Parathyroid adenoma (tissue), 2 donors: ENCODE measurements around the gene TNFRSF11A.

ENCODE experiments used
- H2AFZ ChIP-seq: fragments of 300-600 bp; sonication (generic); one replicate; pipeline ENCODE4 v1.7.0; 2017; ENCODE audit warnings: antibody characterized with exemption, mild to moderate bottlenecking
- H3K27ac ChIP-seq: fragments of 300-600 bp; sonication (generic); one replicate; pipeline ENCODE4 v1.7.0; 2017
- H3K27me3 ChIP-seq: fragments of 300-600 bp; sonication (generic); one replicate; pipeline ENCODE4 v1.7.0; 2017; ENCODE audit warnings: low read length; ENCODE audit not compliant: control insufficient read depth, insufficient read depth
- H3K36me3 ChIP-seq: fragments of 300-600 bp; sonication (generic); one replicate; pipeline ENCODE4 v1.7.0; 2017; ENCODE audit warnings: low read length; ENCODE audit not compliant: control insufficient read depth, insufficient read depth
- H3K4me1 ChIP-seq: fragments of 300-600 bp; sonication (generic); one replicate; pipeline ENCODE4 v1.7.0; 2017; ENCODE audit warnings: control low read depth
- H3K4me2 ChIP-seq: fragments of 300-600 bp; sonication (generic); one replicate; pipeline ENCODE4 v1.7.0; 2017; ENCODE audit warnings: low read length
- H3K4me3 ChIP-seq: fragments of 300-600 bp; sonication (generic); one replicate; pipeline ENCODE4 v1.7.0; 2017; ENCODE audit warnings: low read depth, low read length
- H3K79me2 ChIP-seq: fragments of 300-600 bp; sonication (generic); one replicate; pipeline ENCODE4 v1.7.0; 2017; ENCODE audit warnings: control low read depth
- H3K9ac ChIP-seq: fragments of 300-600 bp; sonication (generic); one replicate; pipeline ENCODE4 v1.7.0; 2017; ENCODE audit warnings: mild to moderate bottlenecking
- H3K9me3 ChIP-seq: fragments of 300-600 bp; sonication (generic); one replicate; pipeline ENCODE4 v1.7.0; 2017; ENCODE audit warnings: low read length; ENCODE audit not compliant: control insufficient read depth
- CTCF ChIP-seq: fragments of 300-600 bp; sonication (generic); IDR thresholded peaks from one replicate; pipeline ENCODE4 v1.7.0; 2017; ENCODE audit warnings: antibody characterized with exemption, mild to moderate bottlenecking
- donor health status: primary hyperparathyroidism.

TNFRSF11A gene

GRCh38 chr18:62328586-62329525 is 3.7 kb downstream of the TNFRSF11A start:
- Histone ChIP-seq H3K36me3 (no peaks in the 10 kb centered on the region), H3K4me1 (peaks cover 3% of the 10 kb centered on the region), H2AFZ (no peak overlapping the region), H3K79me2 (no peaks in the 10 kb centered on the region), H3K9ac (no peak overlapping the region), H3K4me2 (no peak overlapping the region), H3K27ac (no peak overlapping the region), H3K27me3 (no peaks in the 10 kb centered on the region), H3K4me3 (no peak overlapping the region), H3K9me3 (no peaks in the 10 kb centered on the region)
- no peak for TF ChIP-seq CTCF

- Histone ChIP-seq H2AFZ (no peak overlapping the region), H3K36me3 (no peaks in the 10 kb centered on the region), H3K27me3 (no peaks in the 10 kb centered on the region), H3K4me1 (no peaks in the 10 kb centered on the region), H3K4me3 (no peak overlapping the region), H3K9me3 (no peaks in the 10 kb centered on the region), H3K9ac (no peak overlapping the region), H3K4me2 (no peak overlapping the region), H3K79me2 (no peaks in the 10 kb centered on the region), H3K27ac (no peak overlapping the region)
- TF ChIP-seq CTCF = no peak
Observed at GRCh38 chr18:62329691-62330454, 4.8 kb downstream of the TNFRSF11A start.

GRCh38 chr18:62330650-62331049 is 5.5 kb downstream of the TNFRSF11A start:
- H3K4me3 ChIP-seq = no peak overlapping the region
- no peaks in the 10 kb centered on the region for H3K27me3 ChIP-seq
- H2AFZ ChIP-seq = no peak overlapping the region
- H3K9me3 ChIP-seq = no peaks in the 10 kb centered on the region
- no peaks in the 10 kb centered on the region for H3K4me1 ChIP-seq
- no peak overlapping the region for H3K27ac ChIP-seq
- no peaks in the 10 kb centered on the region for H3K36me3 ChIP-seq
- no peak overlapping the region for H3K9ac ChIP-seq
- no peak for TF ChIP-seq CTCF
- no peaks in the 10 kb centered on the region for H3K79me2 ChIP-seq
- no peak overlapping the region for H3K4me2 ChIP-seq

- H3K27ac ChIP-seq = no peak overlapping the region
- H3K27me3 ChIP-seq = no peaks in the 10 kb centered on the region
- H3K4me1 ChIP-seq = no peaks in the 10 kb centered on the region
- no peak overlapping the region for H3K4me3 ChIP-seq
- TF ChIP-seq CTCF = no peak
- no peak overlapping the region for H2AFZ ChIP-seq
- no peaks in the 10 kb centered on the region for H3K79me2 ChIP-seq
- H3K36me3 ChIP-seq = no peaks in the 10 kb centered on the region
- no peaks in the 10 kb centered on the region for H3K9me3 ChIP-seq
- H3K9ac ChIP-seq = no peak overlapping the region
- no peak overlapping the region for H3K4me2 ChIP-seq
Observed at GRCh38 chr18:62331581-62332356, 6.7 kb downstream of the TNFRSF11A start.
